K562 (cell line): ENCODE measurements around the gene CTSH. TPM values are rescaled to one million over a fixed set of nuclear protein-coding genes. Genes with fewer than 3 reads are reported as not detected.

Experiments
- ATAC-seq: fragments of 200-7000 bp; cut with Tn5 transposase; 3 replicates; pipeline ENCODE4 v1.9.1; 2020; ENCODE audit warnings: moderate library complexity
- BruUV-seq: library from RNA; stranded (reverse); fragments of 400-500 nt; replicated peaks from 2 replicates; lab custom pipeline; 2021; lab: Mats Ljungman, UMichigan
- CTCF ChIA-PET: fragments of 300-600 bp; formaldehyde crosslinking; extraction: SDS; loops from one replicate; lab custom pipeline; 2021; ENCODE audit warnings: low intra/inter-chr PET ratio; lab: Yijun Ruan, JAX
- POLR2A ChIA-PET: fragments of 300-600, 350-650 bp; sonication (Branson Sonifier 250); formaldehyde crosslinking; extraction: SDS; loops from one replicate; lab custom pipeline; 2021; ENCODE audit warnings: antibody characterized with exemption, inconsistent platforms; lab: Yijun Ruan, JAX
- DNase-seq, 4 experiments: peaks; one replicate each; pipeline versions ENCODE4 v3.0.0 to v3.0.0-alpha.2; 2011 to 2018; ENCODE audit warnings: low spot score in 3 of 4, mixed read lengths in 3 of 4; ENCODE audit errors: extremely low read depth in 1 of 4
- FAIRE-seq: peaks from 2 replicates; lab custom pipeline; 2011; peaks lifted over from hg19 to GRCh38; lab: Jason Lieb, UNC
- H2AFZ ChIP-seq: 2 replicates; pipeline ENCODE4 v1.6.0; 2011; ENCODE audit warnings: low read depth, low read length, control low read depth, inconsistent platforms
- H3K27ac ChIP-seq: fragments of 200-600 bp; 3 replicates; pipeline ENCODE4 v1.8.0; 2011; ENCODE audit warnings: low read depth, mild to moderate bottlenecking, control low read depth, inconsistent platforms, low read length, moderate library complexity, mixed read lengths; ENCODE audit errors: extremely low read depth
- H3K27me3 ChIP-seq, 2 experiments: fragments of 300-600 bp in 1 of 2; 2 replicates in 1 of 2; 3 replicates in 1 of 2; pipeline versions ENCODE4 v1.6.0 to v1.8.0; 2011; ENCODE audit warnings: inconsistent platforms in 2 of 2, low read length in 2 of 2, mild to moderate bottlenecking in 1 of 2, mixed read lengths in 1 of 2, moderate library complexity in 1 of 2; ENCODE audit not compliant: control insufficient read depth in 2 of 2, insufficient read depth in 2 of 2
- H3K36me3 ChIP-seq: fragments of 300-600 bp; 3 replicates; pipeline ENCODE4 v1.8.0; 2011; ENCODE audit warnings: mild to moderate bottlenecking, low read length, inconsistent platforms; ENCODE audit not compliant: control insufficient read depth, insufficient read depth
- H3K4me1 ChIP-seq, 2 experiments: fragments of 200-600 bp in 1 of 2; replicated peaks in 1 of 2; 2 replicates in 1 of 2; 3 replicates in 1 of 2; pipeline versions ENCODE4 v1.5.1 to v1.8.0; 2011; ENCODE audit warnings: inconsistent platforms in 2 of 2, low read length in 2 of 2, mild to moderate bottlenecking in 1 of 2, mixed read lengths in 1 of 2, moderate library complexity in 1 of 2; ENCODE audit not compliant: control insufficient read depth in 2 of 2, insufficient read depth in 2 of 2
- H3K4me2 ChIP-seq: 2 replicates; pipeline ENCODE4 v1.6.1; 2011; ENCODE audit warnings: low read length, control low read depth, inconsistent platforms, mixed read lengths; ENCODE audit not compliant: insufficient read depth
- H3K4me3 ChIP-seq: fragments of 200-600 bp; sonication (generic), shearing (Covaris generic); 2 replicates; pipeline ENCODE4 v1.5.1; 2016; ENCODE audit warnings: control low read depth, inconsistent platforms
- H3K79me2 ChIP-seq: fragments of 200-600 bp; 3 replicates; pipeline ENCODE4 v1.8.0; 2011; ENCODE audit warnings: low read length, inconsistent platforms; ENCODE audit not compliant: control insufficient read depth, insufficient read depth
- H3K9ac ChIP-seq, 2 experiments: 2 replicates each; pipeline versions ENCODE4 v1.6.0 to v1.6.1; 2011; ENCODE audit warnings: low read depth in 2 of 2, low read length in 2 of 2, control low read depth in 1 of 2, inconsistent platforms in 1 of 2, mild to moderate bottlenecking in 1 of 2, mixed read lengths in 1 of 2; ENCODE audit not compliant: insufficient read depth in 1 of 2
- H3K9me1 ChIP-seq: one replicate; pipeline ENCODE4 v1.6.0; 2011; ENCODE audit warnings: inconsistent platforms, mild to moderate bottlenecking, low read length, moderate library complexity; ENCODE audit not compliant: control insufficient read depth, insufficient read depth
- H3K9me3 ChIP-seq: replicated peaks from 2 replicates; pipeline ENCODE4 v1.5.1; 2011; ENCODE audit warnings: low read depth, low read length, inconsistent platforms; ENCODE audit not compliant: control insufficient read depth, insufficient read depth
- H4K20me1 ChIP-seq: replicated peaks from 2 replicates; pipeline ENCODE4 v1.6.1; 2011; ENCODE audit warnings: low read length, inconsistent platforms, mixed read lengths; ENCODE audit not compliant: control insufficient read depth, insufficient read depth
- AFF1 ChIP-seq, 2 experiments: fragments of 450-650 bp; IDR thresholded peaks; 2 replicates each; pipeline ENCODE4 v1.6.1; 2018; ENCODE audit warnings: mild to moderate bottlenecking in 2 of 2, low read depth in 1 of 2; ENCODE audit not compliant: partially characterized antibody in 2 of 2
- FOXP1 ChIP-seq: sonication (generic); formaldehyde crosslinking; IDR thresholded peaks from 2 replicates; pipeline ENCODE4 v1.8.0; 2022; ENCODE audit warnings: mild to moderate bottlenecking, missing genetic modification reagents
- MEIS2 ChIP-seq: fragments of 450-650 bp; IDR thresholded peaks from 2 replicates; pipeline ENCODE4 v1.6.1; 2014; ENCODE audit warnings: mild to moderate bottlenecking; ENCODE audit not compliant: partially characterized antibody
- RFX7 ChIP-seq: fragments of 250-450 bp; sonication (Bioruptor Pico); IDR thresholded peaks from 2 replicates; pipeline ENCODE4 v1.5.1; 2021; ENCODE audit warnings: mild to moderate bottlenecking
- THAP12 ChIP-seq: fragments of 250-450 bp; sonication (Bioruptor Pico); IDR thresholded peaks from 2 replicates; pipeline ENCODE4 v1.9.0; 2021; ENCODE audit warnings: mild to moderate bottlenecking, inconsistent platforms
- YY1 ChIP-seq, 3 experiments: IDR thresholded peaks; 2 replicates each; pipeline ENCODE4 v1.6.1; 2011; ENCODE audit warnings: low read length in 2 of 3, mild to moderate bottlenecking in 2 of 3, moderate library complexity in 2 of 3, borderline replicate concordance in 1 of 3, control low read depth in 1 of 3, low read depth in 1 of 3; ENCODE audit not compliant: insufficient read depth in 3 of 3, insufficient replicate concordance in 2 of 3, control insufficient read depth in 1 of 3, insufficient read length in 1 of 3; ENCODE audit errors: extremely low read depth in 1 of 3
- ZBED1 ChIP-seq: IDR thresholded peaks from 2 replicates; pipeline ENCODE4 v1.6.1; 2014
- ZNF263 ChIP-seq: sonication (generic); formaldehyde crosslinking; IDR thresholded peaks from 2 replicates; pipeline ENCODE4 v1.8.0; 2022; ENCODE audit warnings: mild to moderate bottlenecking, missing genetic modification reagents, borderline replicate concordance
- WGBS: fragments of 100-300 bp; shearing (Covaris generic); methylation state at CpG from one replicate; pipeline ENCODE4 v1.1.6; 2016; ENCODE audit warnings: low coverage, mixed read lengths; ENCODE audit not compliant: insufficient coverage; ENCODE audit errors: missing lambda C conversion rate; 5-methylcytosine and 5-hydroxymethylcytosine counted together
- in situ Hi-C: fragments of 300-500 bp; cut with MboI; formaldehyde crosslinking; loops from 4 replicates; pipeline ENCODE4 v1.15.0; 2018; ENCODE audit warnings: inconsistent platforms, mixed read lengths
- intact Hi-C: fragments of 100-400 bp; cut with micrococcal nuclease; formaldehyde crosslinking; loops from 2 replicates; pipeline ENCODE4 v1.14.2; 2022
- polyA plus RNA-seq, 8 experiments: library from polyadenylated mRNA; depleted of rRNA in 4 of 8; stranded (reverse) in 5 of 8; unstranded in 3 of 8; fragments of >200 nt; fragmentation: Nextera tagmentation in 2 of 8; fragmentation: Illumina TruSeq in 1 of 8; extraction: Ambion mirVana in 2 of 8; extraction: Trizol in 1 of 8; gene quantifications; 2 replicates each; pipeline versions ENCODE4 v1.2.1 to v1.2.3, GENCODE V29; 2011 to 2014; ENCODE audit warnings: inconsistent platforms in 1 of 8, missing spikeins in 1 of 8
- total RNA-seq, 7 experiments: library from RNA; depleted of rRNA in 6 of 7; stranded (reverse); fragments of >200 nt in 6 of 7; fragmentation: Illumina TruSeq in 2 of 7; extraction: Trizol in 2 of 7; gene quantifications; 2 replicates each; pipeline versions ENCODE4 v1.2.1 to v1.2.3, GENCODE V29; 2011 to 2021; ENCODE audit warnings: low replicate concordance in 1 of 7

CTSH gene
- total and polyA plus RNA-seq, 9 of the 15 experiments (the other 6 are each of a cell fraction or from before 2014, with no cell fraction given), result 15.0 to 462 (median 173) TPM

- TF ChIP-seq AFF1 (IDR thresholded peaks at IDR 0.05; ENCODE audit: low read depth in 1 of 2, partially characterized antibody in 2 of 2) (no peak), RFX7 (CRISPR knock-in tag) (no peak), ZBED1 (no peak)
Observed at GRCh38 chr15:78956937-78957336, 12.1 kb upstream of the CTSH start (continued).

GRCh38 chr15:78955355-78955754 lies 10.5 kb upstream of the CTSH start:
- H4K20me1 ChIP-seq, result no peaks in the 10 kb centered on the region
- FAIRE-seq, result no peak
- WGBS, result 43% methylated on average over 5 of the region's 5 CpGs
- POLR2A ChIA-PET, result no interaction called here
- no peak overlapping the region for H3K4me3 ChIP-seq
- no peaks in the 10 kb centered on the region; a peak in 1 of 5 replicates for H3K4me1 ChIP-seq
- no peak overlapping the region for H3K4me2 ChIP-seq
- no peaks in the 10 kb centered on the region for H3K9me3 ChIP-seq
- no peak overlapping the region for H3K9ac ChIP-seq
- TF ChIP-seq ZNF263, result no peak
- no peak for TF ChIP-seq THAP12 (CRISPR knock-in tag)
- peak in 1 of 3 experiments; percentile 71 for TF ChIP-seq YY1 (IDR thresholded peaks at IDR 0.05; ENCODE audit: borderline replicate concordance in 1 of 3, control insufficient read depth in 1 of 3, extremely low read depth in 1 of 3, insufficient read depth in 3 of 3, insufficient read length in 1 of 3, insufficient replicate concordance in 2 of 3, low read depth in 1 of 3, low read length in 2 of 3)
- TF ChIP-seq FOXP1 (CRISPR knock-in tag), result no peak
- peak; percentile 2 for TF ChIP-seq MEIS2
- TF ChIP-seq, all 486 proteins: peak for 2
- Histone ChIP-seq H3K36me3 (no peaks in the 10 kb centered on the region), H3K27ac (no peak overlapping the region), H3K27me3 (0 out of 5 replicates have a peak, but pooled peaks cover 0 to 3% of the 10 kb centered on the region in 2 experiments), H2AFZ (no peak overlapping the region), H3K9me1 (no peaks in the 10 kb centered on the region), H3K79me2 (no peaks in the 10 kb centered on the region)
- no peak for ATAC-seq
- no peak for DNase-seq
- CTCF ChIA-PET, result no interaction called here
- in situ Hi-C loops (no loop called here), intact Hi-C loops (no loop called here)
- BruUV-seq, result no TSS peak
